MM.1S (cell line): ENCODE results near the gene OPA3.

Experiments used
- DNase-seq: peaks from one replicate; pipeline ENCODE4 v3.0.0-alpha.2; 2015
- H2AFZ ChIP-seq: fragments of 300-600 bp; sonication (generic); 2 replicates; pipeline ENCODE4 v1.6.0; 2016; ENCODE audit warnings: antibody characterized with exemption, low read length
- H3F3A ChIP-seq: fragments of 300-600 bp; sonication (generic); 2 replicates; pipeline ENCODE4 v1.6.1; 2016; ENCODE audit warnings: mild to moderate bottlenecking, antibody characterized with exemption, low read length, moderate library complexity, mixed read lengths; ENCODE audit not compliant: insufficient read depth
- H3K27ac ChIP-seq: fragments of 300-600 bp; sonication (generic); 2 replicates; pipeline ENCODE4 v1.5.1; 2016; ENCODE audit warnings: mild to moderate bottlenecking, low read length
- H3K27me3 ChIP-seq: fragments of 300-600 bp; sonication (generic); replicated peaks from 2 replicates; pipeline ENCODE4 v1.6.0; 2016; ENCODE audit warnings: low read length; ENCODE audit not compliant: insufficient read depth
- H3K36me3 ChIP-seq: fragments of 300-600 bp; sonication (generic); replicated peaks from 2 replicates; pipeline ENCODE4 v1.6.1; 2016; ENCODE audit warnings: mild to moderate bottlenecking, low read length, mixed read lengths; ENCODE audit not compliant: insufficient read depth
- H3K4me1 ChIP-seq: fragments of 300-600 bp; sonication (generic); 2 replicates; pipeline ENCODE4 v1.6.1; 2016; ENCODE audit warnings: low read length, mixed read lengths
- H3K4me2 ChIP-seq: fragments of 300-600 bp; sonication (generic); 2 replicates; pipeline ENCODE4 v1.6.0; 2016; ENCODE audit warnings: low read depth, low read length
- H3K4me3 ChIP-seq: fragments of 300-600 bp; sonication (generic); 2 replicates; pipeline ENCODE4 v1.5.1; 2016; ENCODE audit warnings: low read length, mixed read lengths
- H3K79me2 ChIP-seq: fragments of 300-600 bp; sonication (generic); 2 replicates; pipeline ENCODE4 v1.6.1; 2016; ENCODE audit warnings: mixed run types, low read length, mixed read lengths
- H3K9ac ChIP-seq: fragments of 300-600 bp; sonication (generic); 2 replicates; pipeline ENCODE4 v1.6.1; 2016; ENCODE audit warnings: low read length, mixed read lengths
- H3K9me2 ChIP-seq: fragments of 300-600 bp; sonication (generic); replicated peaks from 2 replicates; pipeline ENCODE4 v1.6.1; 2016; ENCODE audit warnings: mild to moderate bottlenecking, low read length, mixed read lengths; ENCODE audit not compliant: insufficient read depth
- H3K9me3 ChIP-seq: fragments of 300-600 bp; sonication (generic); replicated peaks from 2 replicates; pipeline ENCODE4 v1.6.1; 2016; ENCODE audit warnings: mild to moderate bottlenecking, low read length, mixed read lengths; ENCODE audit not compliant: insufficient read depth
- H4K20me1 ChIP-seq: fragments of 300-600 bp; sonication (generic); 2 replicates; pipeline ENCODE4 v1.6.1; 2016; ENCODE audit warnings: mild to moderate bottlenecking, low read length, moderate library complexity, mixed read lengths; ENCODE audit not compliant: insufficient read depth
- CTCF ChIP-seq: fragments of 300-600 bp; sonication (generic); IDR thresholded peaks from 2 replicates; pipeline ENCODE4 v1.5.1; 2016; ENCODE audit warnings: antibody characterized with exemption, low read length, mixed read lengths
- EZH2 ChIP-seq: fragments of 300-600 bp; sonication (generic); optimal IDR thresholded peaks from 2 replicates; pipeline ENCODE3; 2017; ENCODE audit warnings: low read depth, mild to moderate bottlenecking, antibody characterized with exemption, low read length, mixed read lengths
- EZH2phosphoT487 ChIP-seq: fragments of 300-600 bp; sonication (generic); IDR thresholded peaks from 2 replicates; pipeline ENCODE4 v1.6.1; 2018; ENCODE audit warnings: antibody characterized with exemption, low read length

Gene OPA3

DNA sequence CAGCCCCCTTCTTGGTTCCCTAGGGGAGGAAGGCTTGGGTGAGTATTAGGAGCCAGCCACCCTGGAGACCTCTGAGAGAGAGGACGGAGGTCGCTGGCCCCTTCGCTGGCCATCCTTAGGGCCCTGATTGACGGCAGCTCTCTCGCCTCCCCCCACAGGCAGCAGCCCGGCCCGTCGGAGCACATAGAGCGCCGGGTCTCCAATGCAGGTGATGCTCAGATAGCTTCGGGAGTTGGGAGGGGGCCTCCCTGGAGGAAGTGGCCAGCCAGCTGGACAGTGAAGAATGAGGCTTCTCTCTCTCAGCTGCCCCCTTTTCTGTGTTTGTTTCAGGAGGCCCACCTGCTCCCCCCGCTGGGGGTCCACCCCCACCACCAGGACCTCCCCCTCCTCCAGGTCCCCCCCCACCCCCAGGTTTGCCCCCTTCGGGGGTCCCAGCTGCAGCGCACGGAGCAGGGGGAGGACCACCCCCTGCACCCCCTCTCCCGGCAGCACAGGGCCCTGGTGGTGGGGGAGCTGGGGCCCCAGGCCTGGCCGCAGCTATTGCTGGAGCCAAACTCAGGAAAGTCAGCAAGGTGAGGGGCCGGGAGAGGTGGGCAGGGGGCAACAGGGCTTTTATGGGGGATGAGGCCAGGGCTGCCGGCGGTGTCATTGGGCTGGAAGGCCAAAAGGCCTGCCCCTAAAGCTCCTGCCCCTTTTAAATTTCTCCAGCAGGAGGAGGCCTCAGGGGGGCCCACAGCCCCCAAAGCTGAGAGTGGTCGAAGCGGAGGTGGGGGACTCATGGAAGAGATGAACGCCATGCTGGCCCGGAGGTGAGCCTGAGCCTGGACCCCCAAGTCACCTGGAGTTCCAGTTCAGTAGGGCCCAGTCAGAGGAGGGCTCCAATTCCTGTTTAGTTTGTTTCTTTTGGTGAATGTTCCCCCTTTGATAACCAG, 62.3 kb downstream of the OPA3 start:
- Histone ChIP-seq H3K36me3 (no peaks in the 10 kb centered on the region; the same call in 1 of the 2 replicates), H3K9me2 (no peaks in the 10 kb centered on the region), H3K27ac (no peak overlapping the region), H3K9me3 (no peaks in the 10 kb centered on the region), H2AFZ (no peak overlapping the region), H3K79me2 (no peaks in the 10 kb centered on the region), H3K4me1 (0 out of 2 replicates have a peak, but pooled peaks cover 3% of the 10 kb centered on the region), H3K4me3 (no peak overlapping the region), H3K9ac (no peak overlapping the region), H3K4me2 (no peak overlapping the region), H3K27me3 (no peaks in the 10 kb centered on the region), H3F3A (no peaks in the 10 kb centered on the region), H4K20me1 (no peaks in the 10 kb centered on the region)
- no peak for DNase-seq
- no peak for TF ChIP-seq EZH2phosphoT487
- no peak for TF ChIP-seq CTCF
- no peak for TF ChIP-seq EZH2

DNA sequence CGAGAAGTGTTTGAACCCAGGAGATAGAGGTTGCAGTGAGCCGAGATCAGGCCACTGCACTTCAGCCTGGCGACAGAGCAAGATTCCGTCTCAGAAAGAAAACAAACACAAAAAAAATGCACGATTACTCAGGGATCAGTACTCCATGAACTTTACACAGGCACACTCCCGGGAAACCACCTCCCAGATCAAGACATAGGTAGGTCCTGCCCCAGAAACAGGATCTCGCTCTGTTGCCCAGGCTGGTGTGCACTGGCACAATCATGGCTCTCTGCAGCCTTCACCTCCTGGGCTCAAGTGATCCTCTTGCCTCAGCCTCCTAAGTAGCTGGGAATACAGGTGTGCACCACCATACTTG, 66.2 kb downstream of the OPA3 start:
- H3K9me2 ChIP-seq = no peaks in the 10 kb centered on the region
- no peaks in the 10 kb centered on the region for H3K27me3 ChIP-seq
- DNase-seq = no peak
- H3K4me1 ChIP-seq = peaks cover 11% of the 10 kb centered on the region
- TF ChIP-seq EZH2 (no peak), EZH2phosphoT487 (no peak), CTCF (no peak)
- H3K36me3 ChIP-seq = no peaks in the 10 kb centered on the region
- no peaks in the 10 kb centered on the region for H3K9me3 ChIP-seq
- no peaks in the 10 kb centered on the region for H4K20me1 ChIP-seq
- H3K4me2 ChIP-seq = no peak overlapping the region
- no peak overlapping the region for H2AFZ ChIP-seq
- H3K27ac ChIP-seq = no peak overlapping the region
- no peak overlapping the region for H3K9ac ChIP-seq
- no peaks in the 10 kb centered on the region for H3F3A ChIP-seq
- no peak overlapping the region for H3K4me3 ChIP-seq
- peaks cover 17% of the 10 kb centered on the region; the same call in 1 of the 2 replicates for H3K79me2 ChIP-seq

GRCh38 chr19:45517641-45518468, 66.7 kb downstream of the OPA3 start:
- Histone ChIP-seq H3K27ac (no peak overlapping the region), H3F3A (no peaks in the 10 kb centered on the region), H3K27me3 (no peaks in the 10 kb centered on the region), H3K9ac (no peak overlapping the region), H4K20me1 (no peaks in the 10 kb centered on the region), H3K36me3 (no peaks in the 10 kb centered on the region), H3K4me1 (peaks cover 10% of the 10 kb centered on the region), H3K9me3 (no peaks in the 10 kb centered on the region), H3K4me3 (no peak overlapping the region), H3K79me2 (peaks cover 20% of the 10 kb centered on the region; the same call in 1 of the 2 replicates), H3K9me2 (no peaks in the 10 kb centered on the region), H2AFZ (no peak overlapping the region), H3K4me2 (no peak overlapping the region)
- TF ChIP-seq CTCF (no peak), EZH2phosphoT487 (no peak), EZH2 (no peak)
- no peak for DNase-seq
